Cardiac muscle cell (in vitro differentiated cells and primary cell): ENCODE results near the gene IBA57. TPM values are rescaled to one million over a fixed set of nuclear protein-coding genes. Genes with fewer than 3 reads are reported as not detected.

Source experiments
- DNase-seq, 2 donors: peaks; one replicate each; pipeline versions ENCODE4 v3.0.0 to v3.0.0-alpha.2; 2010 to 2017; ENCODE audit warnings: low read depth in 1 of 2, low spot score in 1 of 2
- H3K27ac ChIP-seq: fragments of 200-600 bp; sonication (generic); 2 replicates; pipeline ENCODE4 v1.5.1; 2016
- H3K27me3 ChIP-seq: fragments of 200-600 bp; sonication (generic); 2 replicates; pipeline ENCODE4 v1.6.0; 2016; ENCODE audit warnings: control low read depth
- H3K36me3 ChIP-seq: fragments of 200-600 bp; sonication (generic); 2 replicates; pipeline ENCODE4 v1.5.1; 2016; ENCODE audit warnings: control low read depth
- H3K4me1 ChIP-seq: fragments of 200-600 bp; sonication (generic); 2 replicates; pipeline ENCODE4 v1.8.1; 2017; ENCODE audit warnings: low read depth, mild to moderate bottlenecking, mixed run types
- H3K4me3 ChIP-seq: fragments of 200-600 bp; sonication (generic); 2 replicates; pipeline ENCODE4 v1.5.1; 2016; ENCODE audit warnings: mild to moderate bottlenecking
- H3K9me3 ChIP-seq: fragments of 200-600 bp; sonication (generic); 2 replicates; pipeline ENCODE4 v1.5.1; 2017; ENCODE audit warnings: low read depth, mild to moderate bottlenecking, control low read depth
- CTCF ChIP-seq: IDR thresholded peaks from 2 replicates; pipeline ENCODE4 v1.5.1; 2012; ENCODE audit warnings: low read depth, mild to moderate bottlenecking, low read length
- polyA plus RNA-seq: library from polyadenylated mRNA; unstranded; fragments of >200 nt; fragmentation: Nextera tagmentation; extraction: Ambion mirVana; gene quantifications from 2 replicates; pipeline ENCODE4 v1.2.1, GENCODE V29; 2016
- total RNA-seq: library from RNA; depleted of rRNA; stranded (reverse); fragments of >200 nt; gene quantifications from 2 replicates; pipeline ENCODE4 v1.2.3, GENCODE V29; 2016

The IBA57 gene
- total and polyA plus RNA-seq, 2 experiments from 2014 or later: 5.1 to 6.4 TPM

- no peak for DNase-seq
- Histone ChIP-seq H3K4me1 (peaks cover 6% of the 10 kb centered on the region), H3K27me3 (no peaks in the 10 kb centered on the region), H3K36me3 (no peaks in the 10 kb centered on the region), H3K27ac (no peak overlapping the region), H3K9me3 (no peaks in the 10 kb centered on the region), H3K4me3 (no peak overlapping the region)
- TF ChIP-seq CTCF: no peak
Observed at GRCh38 chr1:228122921-228123441, 42.6 kb upstream of the IBA57 start.

GRCh38 chr1:228123505-228123904, 42.1 kb upstream of the IBA57 start:
- TF ChIP-seq CTCF: no peak
- no peak overlapping the region for H3K27ac ChIP-seq
- H3K4me1 ChIP-seq: peaks cover 6% of the 10 kb centered on the region
- H3K36me3 ChIP-seq: no peaks in the 10 kb centered on the region
- H3K27me3 ChIP-seq: no peaks in the 10 kb centered on the region
- no peaks in the 10 kb centered on the region for H3K9me3 ChIP-seq
- no peak for DNase-seq
- no peak overlapping the region for H3K4me3 ChIP-seq

GRCh38 chr1:228125185-228125584, 40.4 kb upstream of the IBA57 start:
- Histone ChIP-seq H3K9me3 (no peaks in the 10 kb centered on the region), H3K27me3 (no peaks in the 10 kb centered on the region)
- no peak for DNase-seq

GRCh38 chr1:228131766-228132165, 33.8 kb upstream of the IBA57 start:
- peaks cover 41% of the 10 kb centered on the region for H3K27me3 ChIP-seq
- H3K36me3 ChIP-seq: no peaks in the 10 kb centered on the region
- no peaks in the 10 kb centered on the region for H3K9me3 ChIP-seq
- no peak overlapping the region for H3K4me3 ChIP-seq
- H3K4me1 ChIP-seq: no peaks in the 10 kb centered on the region
- no peak overlapping the region for H3K27ac ChIP-seq
- no peak for DNase-seq
- no peak for TF ChIP-seq CTCF

More at GRCh38 chr1:228125185-228125584, 40.4 kb upstream of the IBA57 start:
- peaks cover 6% of the 10 kb centered on the region for H3K4me1 ChIP-seq
- no peaks in the 10 kb centered on the region for H3K36me3 ChIP-seq
- no peak for TF ChIP-seq CTCF
- H3K4me3 ChIP-seq: no peak overlapping the region
- H3K27ac ChIP-seq: no peak overlapping the region

- Histone ChIP-seq H3K36me3 (no peaks in the 10 kb centered on the region), H3K27ac (no peak overlapping the region), H3K4me3 (no peak overlapping the region), H3K9me3 (no peaks in the 10 kb centered on the region), H3K4me1 (no peaks in the 10 kb centered on the region), H3K27me3 (peaks cover 57% of the 10 kb centered on the region)
- no peak for DNase-seq
- TF ChIP-seq CTCF: no peak
Observed at GRCh38 chr1:228134591-228134990, 31.0 kb upstream of the IBA57 start.
